ENCODE measurements around the gene HLA-DOA.

HLA-DOA gene

GRCh38 chr6:33008944-33009861 is at the start of gene HLA-DOA:
HLA-DOA (minus strand) TSS chr6:33009591.
- no peak for DNase-seq
- H3K27ac ChIP-seq, result no peak within 1 kb of the TSS
- no peak for TF ChIP-seq CTCF (IDR thresholded peaks at IDR 0.05)
- H3K27me3 ChIP-seq, result peaks cover 0 to 50% of the 10 kb centered on the region in 2 donors
- peaks cover 0 to 5% (median 0%) of the 10 kb centered on the region in 4 donors for H3K4me1 ChIP-seq
- intact Hi-C loops (cut with DNase I; ENCODE audit: low total_unique reads), result no loop called here
- H3K9me3 ChIP-seq, result no peaks in the 10 kb centered on the region
- H3K36me3 ChIP-seq, result no peaks in the 10 kb centered on the region
- H3K4me3 ChIP-seq, result peak within 1 kb of the TSS; percentile 26

DNA sequence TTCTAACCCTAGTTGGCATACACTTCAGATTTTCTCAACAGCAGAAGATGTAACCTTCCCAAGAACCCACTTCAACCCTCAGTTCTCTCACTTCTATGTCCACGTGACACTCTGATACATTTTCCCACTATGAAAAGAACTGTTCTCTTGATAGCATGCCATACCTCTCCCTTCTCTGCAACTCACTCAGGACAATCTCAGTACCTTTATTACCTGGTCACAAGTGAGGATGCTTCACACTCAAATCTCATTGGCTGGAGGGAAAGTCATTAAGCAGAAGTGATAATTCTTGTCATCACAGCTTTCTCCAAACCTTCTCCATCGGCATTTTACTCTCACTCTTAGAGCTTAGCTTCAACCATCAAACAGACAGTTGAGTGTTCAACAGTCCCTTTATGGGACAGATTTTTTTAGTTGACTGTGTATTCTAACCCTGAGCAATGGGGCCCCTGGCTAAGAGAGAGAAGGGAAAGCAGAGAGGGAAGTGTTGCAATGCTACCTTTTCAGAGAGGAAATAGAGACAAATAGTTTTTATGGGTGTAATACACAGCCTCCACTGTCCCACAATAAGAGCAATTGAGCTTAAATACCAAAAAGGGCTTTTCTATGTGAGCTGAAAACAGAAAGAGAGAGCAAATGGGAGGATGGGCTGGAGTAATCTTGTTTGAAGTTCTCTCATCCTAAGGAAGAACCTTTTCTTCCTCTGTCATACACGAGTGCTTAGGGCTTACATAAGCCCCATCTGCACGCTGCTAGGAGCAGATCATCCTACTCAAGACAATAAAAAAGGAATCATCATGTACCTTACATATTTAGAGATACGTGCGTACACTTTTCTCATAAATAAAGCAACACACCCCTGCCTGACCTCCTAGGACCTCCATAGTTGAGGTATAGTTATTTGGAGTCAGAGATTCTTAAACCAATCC is 48.1 kb upstream of the HLA-DOA start:
- H3K36me3 ChIP-seq, result no peaks in the 10 kb centered on the region
- no peak overlapping the region for H3K4me3 ChIP-seq
- H3K27ac ChIP-seq, result no peak overlapping the region
- peaks cover 0 to 3% of the 10 kb centered on the region in 2 donors for H3K27me3 ChIP-seq
- H3K4me1 ChIP-seq, result no peaks in the 10 kb centered on the region
- H3K9me3 ChIP-seq, result no peaks in the 10 kb centered on the region
- TF ChIP-seq CTCF (IDR thresholded peaks at IDR 0.05), result no peak
- intact Hi-C loops (cut with DNase I; ENCODE audit: low total_unique reads), result no loop called here
- DNase-seq, result no peak

DNA sequence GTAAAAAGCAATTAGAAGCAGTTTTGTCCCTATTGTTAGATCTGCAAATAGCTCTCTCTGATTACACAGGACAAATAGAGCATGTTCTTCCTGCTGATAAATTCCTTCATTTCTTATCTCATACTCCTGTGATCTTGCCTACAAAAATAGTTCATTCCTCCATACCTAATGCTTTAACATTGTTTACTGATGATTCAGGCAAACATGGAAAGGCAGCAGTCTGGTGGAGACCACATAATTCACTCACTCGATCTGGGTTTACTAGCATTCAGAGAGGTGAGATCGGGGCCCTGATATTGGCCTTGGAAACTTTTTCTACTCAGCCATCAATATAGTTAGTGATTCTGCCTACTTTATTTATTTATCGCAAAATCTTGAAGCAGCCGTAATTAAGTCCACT is 43.8 kb upstream of the HLA-DOA start:
- H3K4me3 ChIP-seq, result no peak overlapping the region
- intact Hi-C loops (cut with DNase I; ENCODE audit: low total_unique reads), result no loop called here
- peaks cover 0 to 19% of the 10 kb centered on the region in 2 donors for H3K27me3 ChIP-seq
- H3K9me3 ChIP-seq, result no peaks in the 10 kb centered on the region
- no peaks in the 10 kb centered on the region for H3K36me3 ChIP-seq
- TF ChIP-seq CTCF (IDR thresholded peaks at IDR 0.05), result no peak
- DNase-seq, result no peak
- H3K27ac ChIP-seq, result no peak overlapping the region
- no peaks in the 10 kb centered on the region for H3K4me1 ChIP-seq

- no peaks in the 10 kb centered on the region for H3K9me3 ChIP-seq
- no peaks in the 10 kb centered on the region for H3K36me3 ChIP-seq
- DNase-seq, result no peak
- no peak overlapping the region for H3K4me3 ChIP-seq
- intact Hi-C loops (cut with DNase I; ENCODE audit: low total_unique reads), result no loop called here
- H3K27ac ChIP-seq, result no peak overlapping the region
- TF ChIP-seq CTCF (IDR thresholded peaks at IDR 0.05), result no peak
- peaks cover 0 to 19% of the 10 kb centered on the region in 2 donors for H3K27me3 ChIP-seq
- no peaks in the 10 kb centered on the region for H3K4me1 ChIP-seq
Measured at GRCh38 chr6:33052627-33053026, 43.2 kb upstream of the HLA-DOA start.

DNA sequence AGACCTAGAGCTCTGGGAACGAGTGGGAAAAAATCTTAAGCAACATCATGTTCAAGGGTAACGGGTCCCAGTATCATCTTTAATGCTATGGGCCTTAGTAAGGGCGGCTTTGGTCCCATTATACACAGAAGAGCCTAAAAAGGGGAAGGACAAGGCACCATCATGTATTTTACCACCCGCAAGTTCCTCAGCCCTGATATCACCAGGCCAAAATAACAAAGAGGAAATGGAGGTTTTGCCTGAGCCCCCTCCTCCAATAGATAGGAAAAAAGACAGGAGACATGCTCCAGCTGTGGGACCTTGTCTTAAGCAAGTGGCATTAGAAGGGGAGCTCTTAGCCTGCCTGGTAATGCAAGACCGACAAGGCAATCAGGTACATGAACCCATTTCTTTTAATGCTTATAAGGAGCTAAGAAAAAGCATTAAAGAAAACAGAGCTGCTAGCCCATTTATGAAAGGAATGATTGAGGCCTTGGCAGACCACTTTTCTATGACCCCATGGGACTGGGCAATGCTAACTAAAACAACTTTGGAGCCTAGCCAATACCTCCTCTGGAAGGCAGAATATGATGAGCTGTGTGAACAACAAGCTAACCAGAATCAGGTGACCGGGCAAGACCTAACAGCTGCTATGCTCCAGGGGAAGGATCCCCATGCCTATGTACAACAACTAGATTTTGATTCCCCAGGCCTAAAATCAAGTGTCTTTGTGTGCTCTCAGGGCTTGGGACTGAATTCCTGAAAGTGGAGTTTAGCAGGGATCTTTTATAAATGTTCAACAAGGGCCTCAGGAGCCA is 40.8 kb upstream of the HLA-DOA start:
- DNase-seq, result no peak
- no peak for TF ChIP-seq CTCF (IDR thresholded peaks at IDR 0.05)
- Histone ChIP-seq H3K9me3 (no peaks in the 10 kb centered on the region), H3K27ac (no peak overlapping the region), H3K27me3 (peaks cover 0 to 24% of the 10 kb centered on the region in 2 donors), H3K36me3 (no peaks in the 10 kb centered on the region), H3K4me3 (no peak overlapping the region), H3K4me1 (no peaks in the 10 kb centered on the region)
- intact Hi-C loops (cut with DNase I; ENCODE audit: low total_unique reads), result no loop called here

Measured in tibial artery (tissue), 4 donors.